ENCODE measurements around the gene PCIF1.

DNA sequence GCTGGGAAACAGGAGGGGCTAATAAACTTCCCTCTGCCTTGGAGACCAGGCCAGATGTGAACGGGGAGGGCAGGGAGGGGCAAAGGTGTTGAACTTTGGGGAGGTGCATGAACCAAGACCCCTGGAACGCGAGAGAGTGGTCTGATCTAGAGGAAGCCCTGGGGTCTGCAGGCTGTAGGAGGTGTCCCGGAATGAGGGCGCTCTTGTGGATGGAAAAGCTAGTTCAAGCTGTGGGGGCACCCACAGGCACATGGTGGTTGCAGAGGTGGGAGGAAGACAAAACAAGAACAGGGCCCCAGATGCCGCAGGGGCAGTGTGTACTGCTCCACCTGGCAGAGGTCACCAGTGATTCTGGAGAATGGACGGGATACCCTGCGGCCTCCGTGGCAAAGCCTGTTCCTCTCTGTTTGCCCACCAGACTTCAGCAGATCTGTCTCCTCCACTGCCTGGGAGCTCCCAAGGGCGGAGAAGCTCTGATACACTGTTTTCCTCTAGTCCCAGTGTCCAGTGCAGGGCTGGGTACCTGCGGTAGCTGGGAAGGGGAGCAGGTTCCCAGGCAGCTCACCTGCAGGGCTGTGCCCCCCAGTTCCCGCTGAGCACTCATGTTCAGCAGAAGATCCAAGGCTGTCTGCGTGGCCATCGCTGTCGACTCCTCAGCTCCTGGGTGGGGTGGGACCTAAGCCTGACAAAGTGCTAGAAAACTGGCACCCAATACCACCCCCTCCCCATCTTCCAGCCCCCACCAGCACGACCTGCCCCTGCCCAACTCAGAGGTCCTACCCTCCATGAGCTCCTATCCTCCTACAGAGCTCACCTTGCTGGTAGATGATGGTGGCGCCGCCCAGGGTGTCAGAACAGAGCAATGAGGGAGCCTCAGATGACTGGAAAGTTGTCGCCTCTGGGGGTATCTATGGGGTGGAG, 22.8 kb downstream of the PCIF1 start:
- TF ChIP-seq, protein P1, sequence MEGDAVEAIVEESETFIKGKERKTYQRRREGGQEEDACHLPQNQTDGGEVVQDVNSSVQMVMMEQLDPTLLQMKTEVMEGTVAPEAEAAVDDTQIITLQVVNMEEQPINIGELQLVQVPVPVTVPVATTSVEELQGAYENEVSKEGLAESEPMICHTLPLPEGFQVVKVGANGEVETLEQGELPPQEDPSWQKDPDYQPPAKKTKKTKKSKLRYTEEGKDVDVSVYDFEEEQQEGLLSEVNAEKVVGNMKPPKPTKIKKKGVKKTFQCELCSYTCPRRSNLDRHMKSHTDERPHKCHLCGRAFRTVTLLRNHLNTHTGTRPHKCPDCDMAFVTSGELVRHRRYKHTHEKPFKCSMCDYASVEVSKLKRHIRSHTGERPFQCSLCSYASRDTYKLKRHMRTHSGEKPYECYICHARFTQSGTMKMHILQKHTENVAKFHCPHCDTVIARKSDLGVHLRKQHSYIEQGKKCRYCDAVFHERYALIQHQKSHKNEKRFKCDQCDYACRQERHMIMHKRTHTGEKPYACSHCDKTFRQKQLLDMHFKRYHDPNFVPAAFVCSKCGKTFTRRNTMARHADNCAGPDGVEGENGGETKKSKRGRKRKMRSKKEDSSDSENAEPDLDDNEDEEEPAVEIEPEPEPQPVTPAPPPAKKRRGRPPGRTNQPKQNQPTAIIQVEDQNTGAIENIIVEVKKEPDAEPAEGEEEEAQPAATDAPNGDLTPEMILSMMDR (IDR thresholded peaks at IDR 0.05; ENCODE audit: insufficient read depth, low read depth, low read length): no peak
- no peak for TF ChIP-seq EZH2 (IDR thresholded peaks at IDR 0.05; ENCODE audit: insufficient read depth, low read length)

Measured in astrocyte (in vitro differentiated cells and primary cell).